Measurements from ENCODE around the gene NBEAL2. TPM values are rescaled to one million over a fixed set of nuclear protein-coding genes. Genes with fewer than 3 reads are reported as not detected.

NBEAL2 gene
- total and polyA plus RNA-seq, 10 of the 15 experiments (the other 5 are each of a cell fraction or from before 2014, with no cell fraction given) = 0.07 to 127 (median 29.4) TPM

DNA sequence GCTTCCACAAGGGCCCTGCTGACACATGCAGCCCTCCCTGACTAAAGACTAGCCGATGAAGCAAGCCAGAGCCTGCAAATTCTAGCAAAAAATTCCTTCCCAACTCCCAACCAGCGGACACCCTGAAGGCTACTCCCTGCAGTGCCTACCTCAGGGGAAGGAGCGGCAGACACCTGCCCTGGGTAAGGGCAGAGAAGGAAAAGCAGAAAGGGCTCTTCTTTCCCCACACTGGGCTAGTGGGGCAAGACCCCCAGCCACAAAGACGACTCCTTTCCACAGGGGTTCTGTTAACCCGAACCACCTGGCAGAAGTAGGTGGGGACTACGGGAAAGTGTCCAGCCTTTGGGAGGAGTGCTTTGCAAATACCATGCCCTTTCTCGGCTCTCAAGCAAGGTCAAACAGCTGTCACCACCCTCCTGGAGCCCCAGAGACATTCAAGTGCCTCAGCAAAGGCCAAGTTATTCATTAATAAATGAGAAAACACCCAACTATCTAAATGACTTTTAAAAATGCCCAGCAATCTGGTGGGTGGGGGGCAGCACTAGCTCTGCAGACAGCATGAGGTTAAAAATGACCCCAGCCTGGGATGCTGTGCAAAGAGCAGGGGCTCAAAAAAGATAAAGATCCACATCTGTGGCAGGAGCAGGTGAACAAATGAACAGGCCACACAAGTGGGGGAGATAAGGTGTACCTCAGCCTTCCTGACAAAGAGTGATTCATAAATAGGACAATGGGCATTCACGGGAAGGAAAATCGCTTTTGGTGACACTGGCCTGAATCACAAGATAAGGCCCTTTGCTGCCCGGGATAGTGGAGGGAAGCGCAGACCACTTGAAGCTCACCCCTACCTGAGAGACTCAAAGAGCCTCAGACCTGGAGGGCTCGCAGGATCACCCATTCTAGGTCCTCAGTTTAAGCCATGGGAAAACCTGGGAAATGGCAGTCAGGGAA is 36.0 kb upstream of the NBEAL2 start:
- Histone ChIP-seq H3K9me3 (replicated peaks; ENCODE audit: control insufficient read depth, insufficient read depth, low read length) (no peaks in the 10 kb centered on the region; the same call in 2 of the 3 replicates), H3K4me2 (ENCODE audit: control insufficient read depth, insufficient read depth) (no peak overlapping the region), H3K36me3 (ENCODE audit: control insufficient read depth in 2 of 2, insufficient read depth in 2 of 2, low read length in 1 of 2) (peaks cover 34 to 50% of the 10 kb centered on the region in 2 experiments), H3K27me3 (replicated peaks in 1 of 2; ENCODE audit: control insufficient read depth in 2 of 2, insufficient read depth in 2 of 2, low read length in 1 of 2) (no peaks in the 10 kb centered on the region), H3K4me1 (ENCODE audit: control insufficient read depth, insufficient read depth, low read length) (peaks cover 31% of the 10 kb centered on the region), H4K20me1 (ENCODE audit: control insufficient read depth, insufficient read depth) (peaks cover 6% of the 10 kb centered on the region; the same call in 1 of the 2 replicates), H2AFZ (ENCODE audit: control insufficient read depth, low read depth, low read length) (no peak overlapping the region), H3K9ac (ENCODE audit: control insufficient read depth, insufficient read depth, low read length) (no peak overlapping the region), H3K4me3 (no peak overlapping the region), H3K27ac (ENCODE audit: control insufficient read depth, insufficient read depth) (peak overlapping the region; percentile 50), H3K79me2 (ENCODE audit: control insufficient read depth, insufficient read depth, low read length) (peaks cover 89% of the 10 kb centered on the region)
- in situ Hi-C loops (cut with MboI) = no loop called here
- peak; percentile 68 for ATAC-seq
- ChIA-PET SMC1A (ENCODE audit: uncharacterized antibody, unreplicated experiment) (interaction anchor here (0.6 to 6.8 kb wide), 10 partner anchors 8 to 46 kb away, joined by 3 to 53 read pairs (median 4); partner anchors contain the start of gene CCDC12), RAD21 (ENCODE audit: unreplicated experiment) (interaction anchor here (1.0 to 1.9 kb wide), 3 partner anchors 13 to 17 kb away, joined by 6 to 9 read pairs (median 9); no protein-coding TSS in a partner anchor), POLR2A (interaction anchor here (0.6 to 5.2 kb wide), 6 partner anchors 9 to 439 kb away, joined by 3 to 44 read pairs (median 6); partner anchors contain the start of gene NBEAL2), CTCF (interaction anchor here (1.2 to 1.6 kb wide), 3 partner anchors 10 to 34 kb away, joined by 3 to 16 read pairs (median 4); no protein-coding TSS in a partner anchor)
- intact Hi-C loops (cut with micrococcal nuclease; ENCODE audit: unreplicated experiment) = no loop called here
- no TSS peak for BruUV-seq (replicated peaks)
- FAIRE-seq = no peak
- 52% methylated on average over 12 of the region's 12 CpGs for WGBS (ENCODE audit: insufficient coverage, insufficient replicate concordance, low lambda C conversion rate, missing lambda C conversion rate)
- DNase-seq (ENCODE audit: low read depth, low spot score) = no peak
- peak; percentile 78; the same call in 1 of the 2 replicates for TF ChIP-seq NR2F1 (conservative IDR thresholded peaks at IDR 0.05)
- peak; percentile 11; the same call in 1 of the 2 replicates for TF ChIP-seq POLR2AphosphoS5 (IDR thresholded peaks at IDR 0.05; ENCODE audit: low read length)
- TF ChIP-seq, protein P1, sequence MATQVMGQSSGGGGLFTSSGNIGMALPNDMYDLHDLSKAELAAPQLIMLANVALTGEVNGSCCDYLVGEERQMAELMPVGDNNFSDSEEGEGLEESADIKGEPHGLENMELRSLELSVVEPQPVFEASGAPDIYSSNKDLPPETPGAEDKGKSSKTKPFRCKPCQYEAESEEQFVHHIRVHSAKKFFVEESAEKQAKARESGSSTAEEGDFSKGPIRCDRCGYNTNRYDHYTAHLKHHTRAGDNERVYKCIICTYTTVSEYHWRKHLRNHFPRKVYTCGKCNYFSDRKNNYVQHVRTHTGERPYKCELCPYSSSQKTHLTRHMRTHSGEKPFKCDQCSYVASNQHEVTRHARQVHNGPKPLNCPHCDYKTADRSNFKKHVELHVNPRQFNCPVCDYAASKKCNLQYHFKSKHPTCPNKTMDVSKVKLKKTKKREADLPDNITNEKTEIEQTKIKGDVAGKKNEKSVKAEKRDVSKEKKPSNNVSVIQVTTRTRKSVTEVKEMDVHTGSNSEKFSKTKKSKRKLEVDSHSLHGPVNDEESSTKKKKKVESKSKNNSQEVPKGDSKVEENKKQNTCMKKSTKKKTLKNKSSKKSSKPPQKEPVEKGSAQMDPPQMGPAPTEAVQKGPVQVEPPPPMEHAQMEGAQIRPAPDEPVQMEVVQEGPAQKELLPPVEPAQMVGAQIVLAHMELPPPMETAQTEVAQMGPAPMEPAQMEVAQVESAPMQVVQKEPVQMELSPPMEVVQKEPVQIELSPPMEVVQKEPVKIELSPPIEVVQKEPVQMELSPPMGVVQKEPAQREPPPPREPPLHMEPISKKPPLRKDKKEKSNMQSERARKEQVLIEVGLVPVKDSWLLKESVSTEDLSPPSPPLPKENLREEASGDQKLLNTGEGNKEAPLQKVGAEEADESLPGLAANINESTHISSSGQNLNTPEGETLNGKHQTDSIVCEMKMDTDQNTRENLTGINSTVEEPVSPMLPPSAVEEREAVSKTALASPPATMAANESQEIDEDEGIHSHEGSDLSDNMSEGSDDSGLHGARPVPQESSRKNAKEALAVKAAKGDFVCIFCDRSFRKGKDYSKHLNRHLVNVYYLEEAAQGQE (IDR thresholded peaks at IDR 0.05; ENCODE audit: low read depth, low read length) = no peak
- 0 out of 2 replicates have a peak, but pooled peaks have one; percentile 20 for TF ChIP-seq NBN (IDR thresholded peaks at IDR 0.05)
- TF ChIP-seq ESRRA (IDR thresholded peaks at IDR 0.05; ENCODE audit: low read length) = peak; percentile 76; the same call in 1 of the 2 replicates
- no peak for TF ChIP-seq SMAD5 (IDR thresholded peaks at IDR 0.05; ENCODE audit: low read depth)
- TF ChIP-seq EP300 (IDR thresholded peaks at IDR 0.05; ENCODE audit: borderline replicate concordance in 1 of 2, control insufficient read depth in 1 of 2, low read depth in 2 of 2, low read length in 2 of 2) = no peak
- TF ChIP-seq RELA (IDR thresholded peaks at IDR 0.05; ENCODE audit: borderline replicate concordance, partially characterized antibody) = peak; percentile 28

All from GM12878 (cell line).